NCI-H1694 (cell line): ENCODE results near the gene MEFV.
"Not testable (repeated sequence)": the region's sequence is repeated elsewhere in the genome, so short reads cannot be mapped to it uniquely, and the experiment has no call there.

Experiments used
- DNase-seq: peaks from one replicate; lab custom pipeline; 2025; lab: John Stamatoyannopoulos, UW

Gene MEFV

GRCh38 chr16:3256146-3256865 lies at the start of gene MEFV:
MEFV (minus strand) TSS chr16:3256633; CDS start chr16:3256587, 46 bp downstream.
- DNase-seq: no peak

- no peak for DNase-seq
Measured at GRCh38 chr16:3306078-3306477, 49.6 kb upstream of the MEFV start.

- DNase-seq: peak; percentile 59
Measured at GRCh38 chr16:3305109-3306068, 49.0 kb upstream of the MEFV start, which contains the start of the genes TIGD7 and ZNF75A. TIGD7 (minus strand) TSS chr16:3305430; CDS start chr16:3300614, 4,816 bp downstream. ZNF75A (plus strand) TSS chr16:3305497; CDS start chr16:3308429, 2,932 bp downstream.

- no peak for DNase-seq
Measured at GRCh38 chr16:3304370-3304769, 47.9 kb upstream of the MEFV start.

- no peak for DNase-seq
Measured at GRCh38 chr16:3295783-3296182, 39.4 kb upstream of the MEFV start.

GRCh38 chr16:3295209-3295608 lies 38.8 kb upstream of the MEFV start:
- no peak for DNase-seq

- DNase-seq: no peak
Measured at GRCh38 chr16:3292604-3293003, 36.2 kb upstream of the MEFV start.

GRCh38 chr16:3289998-3290673 lies 33.7 kb upstream of the MEFV start:
- DNase-seq: no peak

- no peak for DNase-seq
Measured at GRCh38 chr16:3285131-3285530, 28.7 kb upstream of the MEFV start.

GRCh38 chr16:3283543-3284447 lies 27.4 kb upstream of the MEFV start:
- no peak for DNase-seq

- DNase-seq: peak; percentile 93
Measured at GRCh38 chr16:3282730-3283542, 26.5 kb upstream of the MEFV start, which contains the start of gene ZNF263. ZNF263 (plus strand) TSS chr16:3283491; CDS start chr16:3283819, 328 bp downstream.

GRCh38 chr16:3282103-3282729 lies 25.8 kb upstream of the MEFV start:
- DNase-seq: no peak

- no peak for DNase-seq
Measured at GRCh38 chr16:3281222-3281820, 24.9 kb upstream of the MEFV start.

- DNase-seq: no peak
Measured at GRCh38 chr16:3276679-3277078, 20.2 kb upstream of the MEFV start.

GRCh38 chr16:3274947-3275346 lies 18.5 kb upstream of the MEFV start:
- DNase-seq: no peak

GRCh38 chr16:3274490-3274889 lies 18.1 kb upstream of the MEFV start:
- DNase-seq: no peak

GRCh38 chr16:3271281-3271680 lies 14.8 kb upstream of the MEFV start:
- DNase-seq: not testable (repeated sequence)

GRCh38 chr16:3270718-3271117 lies 14.3 kb upstream of the MEFV start:
- DNase-seq: not testable (repeated sequence)

GRCh38 chr16:3268294-3268693 lies 11.9 kb upstream of the MEFV start:
- DNase-seq: no peak
